Measurements from ENCODE around the gene TSR1.

DNA sequence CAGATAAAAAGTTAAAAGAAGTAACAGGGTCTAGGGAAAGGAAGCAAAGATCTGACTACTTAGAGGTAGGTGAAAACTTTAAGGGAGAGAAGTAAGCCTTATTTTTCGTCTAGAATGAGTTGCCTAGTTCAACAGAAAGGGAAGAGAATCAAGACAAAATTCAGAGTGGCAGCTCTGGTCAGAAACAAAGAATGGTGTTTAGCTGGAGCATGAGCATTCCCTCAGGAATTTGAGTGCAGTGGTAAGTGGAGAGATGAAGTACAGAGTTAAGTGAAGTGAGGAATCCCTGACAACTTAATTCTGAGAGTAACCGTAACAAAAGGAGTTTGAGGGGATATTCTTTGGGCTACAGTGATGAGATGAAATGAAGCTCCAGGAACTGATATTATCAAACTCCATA lies 44.2 kb downstream of the TSR1 start:
- TF ChIP-seq, protein P1, sequence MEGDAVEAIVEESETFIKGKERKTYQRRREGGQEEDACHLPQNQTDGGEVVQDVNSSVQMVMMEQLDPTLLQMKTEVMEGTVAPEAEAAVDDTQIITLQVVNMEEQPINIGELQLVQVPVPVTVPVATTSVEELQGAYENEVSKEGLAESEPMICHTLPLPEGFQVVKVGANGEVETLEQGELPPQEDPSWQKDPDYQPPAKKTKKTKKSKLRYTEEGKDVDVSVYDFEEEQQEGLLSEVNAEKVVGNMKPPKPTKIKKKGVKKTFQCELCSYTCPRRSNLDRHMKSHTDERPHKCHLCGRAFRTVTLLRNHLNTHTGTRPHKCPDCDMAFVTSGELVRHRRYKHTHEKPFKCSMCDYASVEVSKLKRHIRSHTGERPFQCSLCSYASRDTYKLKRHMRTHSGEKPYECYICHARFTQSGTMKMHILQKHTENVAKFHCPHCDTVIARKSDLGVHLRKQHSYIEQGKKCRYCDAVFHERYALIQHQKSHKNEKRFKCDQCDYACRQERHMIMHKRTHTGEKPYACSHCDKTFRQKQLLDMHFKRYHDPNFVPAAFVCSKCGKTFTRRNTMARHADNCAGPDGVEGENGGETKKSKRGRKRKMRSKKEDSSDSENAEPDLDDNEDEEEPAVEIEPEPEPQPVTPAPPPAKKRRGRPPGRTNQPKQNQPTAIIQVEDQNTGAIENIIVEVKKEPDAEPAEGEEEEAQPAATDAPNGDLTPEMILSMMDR (IDR thresholded peaks at IDR 0.05), result no peak
- TF ChIP-seq, protein P2, sequence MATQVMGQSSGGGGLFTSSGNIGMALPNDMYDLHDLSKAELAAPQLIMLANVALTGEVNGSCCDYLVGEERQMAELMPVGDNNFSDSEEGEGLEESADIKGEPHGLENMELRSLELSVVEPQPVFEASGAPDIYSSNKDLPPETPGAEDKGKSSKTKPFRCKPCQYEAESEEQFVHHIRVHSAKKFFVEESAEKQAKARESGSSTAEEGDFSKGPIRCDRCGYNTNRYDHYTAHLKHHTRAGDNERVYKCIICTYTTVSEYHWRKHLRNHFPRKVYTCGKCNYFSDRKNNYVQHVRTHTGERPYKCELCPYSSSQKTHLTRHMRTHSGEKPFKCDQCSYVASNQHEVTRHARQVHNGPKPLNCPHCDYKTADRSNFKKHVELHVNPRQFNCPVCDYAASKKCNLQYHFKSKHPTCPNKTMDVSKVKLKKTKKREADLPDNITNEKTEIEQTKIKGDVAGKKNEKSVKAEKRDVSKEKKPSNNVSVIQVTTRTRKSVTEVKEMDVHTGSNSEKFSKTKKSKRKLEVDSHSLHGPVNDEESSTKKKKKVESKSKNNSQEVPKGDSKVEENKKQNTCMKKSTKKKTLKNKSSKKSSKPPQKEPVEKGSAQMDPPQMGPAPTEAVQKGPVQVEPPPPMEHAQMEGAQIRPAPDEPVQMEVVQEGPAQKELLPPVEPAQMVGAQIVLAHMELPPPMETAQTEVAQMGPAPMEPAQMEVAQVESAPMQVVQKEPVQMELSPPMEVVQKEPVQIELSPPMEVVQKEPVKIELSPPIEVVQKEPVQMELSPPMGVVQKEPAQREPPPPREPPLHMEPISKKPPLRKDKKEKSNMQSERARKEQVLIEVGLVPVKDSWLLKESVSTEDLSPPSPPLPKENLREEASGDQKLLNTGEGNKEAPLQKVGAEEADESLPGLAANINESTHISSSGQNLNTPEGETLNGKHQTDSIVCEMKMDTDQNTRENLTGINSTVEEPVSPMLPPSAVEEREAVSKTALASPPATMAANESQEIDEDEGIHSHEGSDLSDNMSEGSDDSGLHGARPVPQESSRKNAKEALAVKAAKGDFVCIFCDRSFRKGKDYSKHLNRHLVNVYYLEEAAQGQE (IDR thresholded peaks at IDR 0.05; ENCODE audit: insufficient read depth in 1 of 2, low read depth in 2 of 2, low read length in 1 of 2), result no peak
- TF ChIP-seq TCF7L2 (IDR thresholded peaks at IDR 0.05; ENCODE audit: low read depth, low read length), result no peak
